ENCODE measurements around the gene UBTD1. TPM values are rescaled to one million over a fixed set of nuclear protein-coding genes. Genes with fewer than 3 reads are reported as not detected.
"Not testable (repeated sequence)": the region's sequence is repeated elsewhere in the genome, so short reads cannot be mapped to it uniquely, and the experiment has no call there.

Gene UBTD1
- total and polyA plus RNA-seq, 10 donors: 4.5 to 17.6 (median 11.8) TPM

GRCh38 chr10:97550336-97551149 lies 51.8 kb downstream of the UBTD1 start:
- H3K4me1 ChIP-seq: peaks cover 0 to 22% (median 7%) of the 10 kb centered on the region in 6 donors
- no peak for TF ChIP-seq POLR2A (IDR thresholded peaks at IDR 0.05)
- H3K4me3 ChIP-seq: no peak overlapping the region
- peak; percentile 66 for DNase-seq
- peaks cover 0 to 7% (median 4%) of the 10 kb centered on the region in 8 donors for H3K9me3 ChIP-seq
- H3K27ac ChIP-seq: no peak overlapping the region
- H3K36me3 ChIP-seq: no peaks in the 10 kb centered on the region
- intact Hi-C loops (cut with DNase I; ENCODE audit: low total_unique reads): loop anchor here (5.0 kb wide), 1 partner anchor 88 kb away; no protein-coding TSS in a partner anchor
- WGBS, 5 donors: 79 to 91% (median 84%) methylated on average over 8 to 10 of the region's 10 CpGs
- H3K27me3 ChIP-seq (replicated peaks in 1 of 7): no peaks in the 10 kb centered on the region

GRCh38 chr10:97551271-97551670 lies 52.5 kb downstream of the UBTD1 start:
- peaks cover 0 to 13% (median 5%) of the 10 kb centered on the region in 8 donors for H3K9me3 ChIP-seq
- H3K27ac ChIP-seq: no peak overlapping the region
- peaks cover 0 to 22% (median 7%) of the 10 kb centered on the region in 6 donors for H3K4me1 ChIP-seq
- TF ChIP-seq POLR2AphosphoS5 (IDR thresholded peaks at IDR 0.05) (no peak), CTCF (IDR thresholded peaks at IDR 0.05 in 8 of 11, conservative IDR thresholded peaks at IDR 0.05 in 3 of 11) (no peak), POLR2A (IDR thresholded peaks at IDR 0.05) (no peak)
- H3K36me3 ChIP-seq: no peaks in the 10 kb centered on the region
- peak; percentile 28 for DNase-seq
- WGBS, 5 donors: 76 to 95% (median 86%) methylated on average over 6 of the region's 6 CpGs
- H3K4me3 ChIP-seq: no peak overlapping the region
- no peaks in the 10 kb centered on the region for H3K27me3 ChIP-seq (replicated peaks in 1 of 7)
- intact Hi-C loops (cut with DNase I; ENCODE audit: low total_unique reads): loop anchor here (5.0 kb wide), 1 partner anchor 89 kb away; no protein-coding TSS in a partner anchor

- Histone ChIP-seq H3K36me3 (no peaks in the 10 kb centered on the region), H3K9me3 (peaks cover 0 to 16% (median 5%) of the 10 kb centered on the region in 8 donors), H3K27ac (no peak overlapping the region), H3K27me3 (replicated peaks in 1 of 7) (no peaks in the 10 kb centered on the region), H3K4me1 (peaks cover 0 to 9% (median 3%) of the 10 kb centered on the region in 6 donors), H3K4me3 (no peak overlapping the region)
- WGBS, 5 donors: 23 to 26% (median 25%) methylated on average over 5 to 6 of the region's 6 CpGs
- intact Hi-C loops (cut with DNase I; ENCODE audit: low total_unique reads): loop anchor here (5.0 kb wide), 1 partner anchor 91 kb away; no protein-coding TSS in a partner anchor
- no peak for TF ChIP-seq POLR2AphosphoS5 (IDR thresholded peaks at IDR 0.05)
- no peak for TF ChIP-seq POLR2A (IDR thresholded peaks at IDR 0.05)
- peak; percentile 41 to 84 (median 67) for TF ChIP-seq CTCF (IDR thresholded peaks at IDR 0.05 in 8 of 11, conservative IDR thresholded peaks at IDR 0.05 in 3 of 11)
- DNase-seq: peak; percentile 89
Measured at GRCh38 chr10:97553575-97554031, 54.9 kb downstream of the UBTD1 start.

GRCh38 chr10:97554336-97554735 lies 55.6 kb downstream of the UBTD1 start:
- H3K9me3 ChIP-seq: peaks cover 0 to 16% (median 5%) of the 10 kb centered on the region in 8 donors
- not testable (repeated sequence) for H3K4me1 ChIP-seq; H3K27ac ChIP-seq; H3K4me3 ChIP-seq; H3K36me3 ChIP-seq; H3K27me3 ChIP-seq (replicated peaks in 1 of 7)
- DNase-seq: peak; percentile 18
- intact Hi-C loops (cut with DNase I; ENCODE audit: low total_unique reads): loop anchor here (5.0 kb wide), 1 partner anchor 92 kb away; no protein-coding TSS in a partner anchor
- 90 to 99% (median 97%) methylated on average over 5 of the region's 5 CpGs for WGBS, 5 donors

- DNase-seq; H3K27me3 ChIP-seq (replicated peaks in 1 of 7); H3K4me3 ChIP-seq; H3K27ac ChIP-seq; H3K36me3 ChIP-seq; H3K4me1 ChIP-seq; intact Hi-C loops (cut with DNase I; ENCODE audit: low total_unique reads): not testable (repeated sequence)
- H3K9me3 ChIP-seq: peaks cover 0 to 16% (median 5%) of the 10 kb centered on the region in 8 donors
- WGBS, 5 donors: 84 to 95% (median 92%) methylated on average over 7 to 10 of the region's 10 CpGs
Measured at GRCh38 chr10:97555541-97555940, 56.8 kb downstream of the UBTD1 start.

- DNase-seq: peak; percentile 75
- intact Hi-C loops (cut with DNase I; ENCODE audit: low total_unique reads); H3K27me3 ChIP-seq (replicated peaks in 1 of 7); H3K4me1 ChIP-seq; H3K36me3 ChIP-seq; H3K9me3 ChIP-seq: not testable (repeated sequence)
- Histone ChIP-seq H3K27ac (peak overlapping the region in 6 of 8 donors; percentile 29 to 76 (median 60)), H3K4me3 (peak overlapping the region in 2 of 8 donors; percentile 27 to 35)
- WGBS, 5 donors: 76 to 85% (median 82%) methylated on average over 14 to 17 of the region's 17 CpGs
Measured at GRCh38 chr10:97560731-97561381, 62.1 kb downstream of the UBTD1 start.

- 80 to 88% (median 86%) methylated on average over 12 of the region's 12 CpGs for WGBS, 5 donors
- DNase-seq: peak; percentile 20
- H3K27me3 ChIP-seq (replicated peaks in 1 of 7); H3K9me3 ChIP-seq; H3K36me3 ChIP-seq; intact Hi-C loops (cut with DNase I; ENCODE audit: low total_unique reads); H3K4me1 ChIP-seq: not testable (repeated sequence)
- Histone ChIP-seq H3K27ac (peak overlapping the region in 6 of 8 donors; percentile 29 to 76 (median 60)), H3K4me3 (peak overlapping the region in 2 of 8 donors; percentile 27 to 35)
Measured at GRCh38 chr10:97561386-97562077, 62.8 kb downstream of the UBTD1 start.

GRCh38 chr10:97562329-97562728 lies 63.6 kb downstream of the UBTD1 start:
- DNase-seq; H3K27ac ChIP-seq; H3K4me1 ChIP-seq; H3K4me3 ChIP-seq; H3K27me3 ChIP-seq (replicated peaks in 1 of 7); intact Hi-C loops (cut with DNase I; ENCODE audit: low total_unique reads); H3K9me3 ChIP-seq; H3K36me3 ChIP-seq: not testable (repeated sequence)
- 87 to 96% (median 92%) methylated on average over 5 of the region's 5 CpGs for WGBS, 5 donors

Data from spleen (tissue), 11 donors.